CD4-positive, CD25-positive, alpha-beta regulatory T cell (primary cell): ENCODE results near the gene DNAJC16. TPM values are rescaled to one million over a fixed set of nuclear protein-coding genes. Genes with fewer than 3 reads are reported as not detected.

Experiments
- ATAC-seq, 2 donors: fragments of 150-1000 bp; cut with Tn5 transposase; one replicate each; pipeline ENCODE4 v1.10.0; 2021; ENCODE audit warnings: low read depth in 2 of 2, moderate number of reproducible peaks in 2 of 2, moderate library complexity in 1 of 2
- DNase-seq, 3 donors: peaks; one replicate each; pipeline versions ENCODE4 v3.0.0 to v3.0.0-alpha.2; 2012 to 2022; ENCODE audit warnings: mixed read lengths in 1 of 3
- H3K27ac ChIP-seq: one replicate; pipeline ENCODE4 v1.7.0; 2013; ENCODE audit warnings: mild to moderate bottlenecking, low read length; ENCODE audit not compliant: insufficient read depth, poor library complexity, severe bottlenecking
- H3K27me3 ChIP-seq: one replicate; pipeline ENCODE4 v1.7.0; 2013; ENCODE audit warnings: low read length; ENCODE audit not compliant: control insufficient read depth, insufficient read depth
- H3K36me3 ChIP-seq: one replicate; pipeline ENCODE4 v1.7.0; 2013; ENCODE audit warnings: mild to moderate bottlenecking, low read length, moderate library complexity; ENCODE audit not compliant: control insufficient read depth, insufficient read depth
- H3K4me1 ChIP-seq: 2 replicates; pipeline ENCODE4 v1.7.0; 2013; ENCODE audit warnings: mild to moderate bottlenecking, low read length; ENCODE audit not compliant: insufficient read depth, control insufficient read depth, poor library complexity, severe bottlenecking
- H3K4me3 ChIP-seq: one replicate; pipeline ENCODE4 v1.7.0; 2013; ENCODE audit warnings: low read depth, mild to moderate bottlenecking, low read length, moderate library complexity
- H3K9me3 ChIP-seq, 2 experiments: 1 replicate in 1 of 2; 2 replicates in 1 of 2; pipeline ENCODE4 v1.7.0; 2013; ENCODE audit warnings: low read length in 2 of 2, mild to moderate bottlenecking in 1 of 2, moderate library complexity in 1 of 2; ENCODE audit not compliant: control insufficient read depth in 2 of 2
- H3K27ac Mint-ChIP-seq, 3 donors: one replicate each; pipeline ENCODE4 v1.8.0; 2020 to 2022; ENCODE audit warnings: mild to moderate bottlenecking in 3 of 3, mixed read lengths in 3 of 3, moderate library complexity in 2 of 3
- H3K27me3 Mint-ChIP-seq: one replicate; pipeline ENCODE4 v1.8.0; 2022; ENCODE audit warnings: mild to moderate bottlenecking, mixed read lengths
- H3K36me3 Mint-ChIP-seq: one replicate; pipeline ENCODE4 v1.8.0; 2020; ENCODE audit warnings: mixed read lengths
- H3K4me1 Mint-ChIP-seq, 4 donors: one replicate each; pipeline ENCODE4 v1.8.0; 2020 to 2022; ENCODE audit warnings: mixed read lengths in 4 of 4, mild to moderate bottlenecking in 1 of 4
- H3K4me3 Mint-ChIP-seq, 4 donors: one replicate each; pipeline ENCODE4 v1.8.0; 2020 to 2022; ENCODE audit warnings: mild to moderate bottlenecking in 4 of 4, mixed read lengths in 4 of 4, moderate library complexity in 3 of 4
- H3K9me3 Mint-ChIP-seq, 7 donors: one replicate each; pipeline ENCODE4 v1.8.0; 2020 to 2022; ENCODE audit warnings: mixed read lengths in 7 of 7, mild to moderate bottlenecking in 3 of 7, moderate library complexity in 2 of 7
- polyA plus RNA-seq, 4 donors: library from polyadenylated mRNA; unstranded; fragments of 300-500 nt; fragmentation: Illumina TruSeq; gene quantifications; one replicate each; pipeline ENCODE4 v1.2.3, GENCODE V29; 2021
- total RNA-seq: library from RNA; stranded (reverse); gene quantifications from one replicate; pipeline ENCODE4 v1.2.3, GENCODE V29; 2022

DNAJC16 gene
- total and polyA plus RNA-seq, 5 donors from 2014 or later = 6.5 to 17.0 (median 7.8) TPM

GRCh38 chr1:15493869-15494390, 32.7 kb upstream of the DNAJC16 start:
- Mint-ChIP-seq H3K9me3 (no peaks in the 10 kb centered on the region), H3K36me3 (peaks cover 42% of the 10 kb centered on the region), H3K4me1 (peaks cover 0 to 12% (median 7%) of the 10 kb centered on the region in 4 donors), H3K27me3 (no peaks in the 10 kb centered on the region), H3K4me3 (no peak overlapping the region), H3K27ac (no peak overlapping the region)
- Histone ChIP-seq H3K4me3 (no peak overlapping the region), H3K4me1 (no peaks in the 10 kb centered on the region), H3K9me3 (no peaks in the 10 kb centered on the region), H3K36me3 (no peaks in the 10 kb centered on the region), H3K27me3 (no peaks in the 10 kb centered on the region), H3K27ac (no peak overlapping the region)
- no peak for DNase-seq
- no peak for ATAC-seq

GRCh38 chr1:15500184-15501178, 26.2 kb upstream of the DNAJC16 start:
- H3K27ac Mint-ChIP-seq = no peak overlapping the region
- Histone ChIP-seq H3K27ac (no peak overlapping the region), H3K4me3 (no peak overlapping the region), H3K36me3 (peaks cover 7% of the 10 kb centered on the region), H3K9me3 (no peaks in the 10 kb centered on the region), H3K4me1 (no peaks in the 10 kb centered on the region), H3K27me3 (no peaks in the 10 kb centered on the region)
- peaks cover 0 to 6% (median 0%) of the 10 kb centered on the region in 4 donors for H3K4me1 Mint-ChIP-seq
- no peak for ATAC-seq
- no peaks in the 10 kb centered on the region for H3K9me3 Mint-ChIP-seq
- no peak overlapping the region for H3K4me3 Mint-ChIP-seq
- DNase-seq = no peak
- H3K27me3 Mint-ChIP-seq = no peaks in the 10 kb centered on the region
- H3K36me3 Mint-ChIP-seq = peaks cover 26% of the 10 kb centered on the region

GRCh38 chr1:15501208-15502032, 25.2 kb upstream of the DNAJC16 start:
- Mint-ChIP-seq H3K4me3 (no peak overlapping the region), H3K9me3 (no peaks in the 10 kb centered on the region), H3K27me3 (no peaks in the 10 kb centered on the region), H3K4me1 (peaks cover 0 to under 1% (median 0%) of the 10 kb centered on the region in 4 donors), H3K27ac (no peak overlapping the region), H3K36me3 (peaks cover 17% of the 10 kb centered on the region)
- Histone ChIP-seq H3K4me1 (no peaks in the 10 kb centered on the region), H3K36me3 (peaks cover 7% of the 10 kb centered on the region), H3K27me3 (no peaks in the 10 kb centered on the region), H3K9me3 (no peaks in the 10 kb centered on the region), H3K4me3 (no peak overlapping the region), H3K27ac (no peak overlapping the region)
- ATAC-seq (peak in 1 of 2 donors; percentile 40), DNase-seq (peak in 2 of 3 donors; percentile 21 to 64)

GRCh38 chr1:15504436-15504835, 22.2 kb upstream of the DNAJC16 start:
- peaks cover 7% of the 10 kb centered on the region for H3K36me3 ChIP-seq
- H3K27ac Mint-ChIP-seq = no peak overlapping the region

GRCh38 chr1:15506831-15507230, 19.8 kb upstream of the DNAJC16 start:
- H3K36me3 Mint-ChIP-seq = peaks cover 8% of the 10 kb centered on the region

More at GRCh38 chr1:15504436-15504835, 22.2 kb upstream of the DNAJC16 start:
- Mint-ChIP-seq H3K27me3 (no peaks in the 10 kb centered on the region), H3K4me1 (peaks cover 0 to 7% (median 3%) of the 10 kb centered on the region in 4 donors), H3K9me3 (no peaks in the 10 kb centered on the region), H3K4me3 (no peak overlapping the region), H3K36me3 (peaks cover 8% of the 10 kb centered on the region)
- Histone ChIP-seq H3K4me1 (no peaks in the 10 kb centered on the region), H3K27ac (no peak overlapping the region), H3K27me3 (no peaks in the 10 kb centered on the region), H3K9me3 (no peaks in the 10 kb centered on the region), H3K4me3 (no peak overlapping the region)
- DNase-seq = no peak
- no peak for ATAC-seq

GRCh38 chr1:15507278-15507677, 19.4 kb upstream of the DNAJC16 start:
- DNase-seq = no peak
- no peaks in the 10 kb centered on the region for H3K9me3 Mint-ChIP-seq
- no peak overlapping the region for H3K4me3 ChIP-seq
- H3K4me1 Mint-ChIP-seq = peaks cover 0 to 21% (median 9%) of the 10 kb centered on the region in 4 donors
- H3K4me1 ChIP-seq = no peaks in the 10 kb centered on the region
- H3K27ac Mint-ChIP-seq = no peak overlapping the region
- no peak for ATAC-seq
- peaks cover 8% of the 10 kb centered on the region for H3K36me3 ChIP-seq
- H3K36me3 Mint-ChIP-seq = peaks cover 10% of the 10 kb centered on the region
- no peaks in the 10 kb centered on the region for H3K27me3 Mint-ChIP-seq
- no peaks in the 10 kb centered on the region for H3K27me3 ChIP-seq
- no peaks in the 10 kb centered on the region for H3K9me3 ChIP-seq
- H3K4me3 Mint-ChIP-seq = no peak overlapping the region
- H3K27ac ChIP-seq = no peak overlapping the region

More at GRCh38 chr1:15506831-15507230, 19.8 kb upstream of the DNAJC16 start:
- H3K27me3 Mint-ChIP-seq = no peaks in the 10 kb centered on the region
- H3K4me3 Mint-ChIP-seq = no peak overlapping the region
- no peaks in the 10 kb centered on the region for H3K27me3 ChIP-seq
- no peak overlapping the region for H3K27ac Mint-ChIP-seq
- ATAC-seq = no peak
- no peak for DNase-seq
- peaks cover 8% of the 10 kb centered on the region for H3K36me3 ChIP-seq
- H3K9me3 ChIP-seq = no peaks in the 10 kb centered on the region
- no peak overlapping the region for H3K27ac ChIP-seq
- peaks cover 0 to 21% (median 7%) of the 10 kb centered on the region in 4 donors for H3K4me1 Mint-ChIP-seq
- H3K9me3 Mint-ChIP-seq = no peaks in the 10 kb centered on the region
- no peaks in the 10 kb centered on the region for H3K4me1 ChIP-seq
- H3K4me3 ChIP-seq = no peak overlapping the region

- DNase-seq (no peak), ATAC-seq (no peak)
- H3K9me3 Mint-ChIP-seq = no peaks in the 10 kb centered on the region
- Histone ChIP-seq H3K4me3 (no peak overlapping the region), H3K27me3 (no peaks in the 10 kb centered on the region), H3K9me3 (no peaks in the 10 kb centered on the region), H3K4me1 (no peaks in the 10 kb centered on the region), H3K27ac (no peak overlapping the region), H3K36me3 (peaks cover 8% of the 10 kb centered on the region)
- H3K4me1 Mint-ChIP-seq = peaks cover 0 to 23% (median 12%) of the 10 kb centered on the region in 4 donors
- peaks cover 13% of the 10 kb centered on the region for H3K36me3 Mint-ChIP-seq
- H3K4me3 Mint-ChIP-seq = peak overlapping the region in 1 of 4 donors; percentile 26
- H3K27me3 Mint-ChIP-seq = no peaks in the 10 kb centered on the region
- peak overlapping the region in 2 of 3 donors; percentile 4 to 42 for H3K27ac Mint-ChIP-seq
Observed at GRCh38 chr1:15508700-15509487, 17.8 kb upstream of the DNAJC16 start.
